Measurements from ENCODE around the gene ASH1L.
"Not testable (repeated sequence)": the region's sequence is repeated elsewhere in the genome, so short reads cannot be mapped to it uniquely, and the experiment has no call there.

Gene ASH1L

GRCh38 chr1:155433128-155433830, 129.3 kb downstream of the ASH1L start:
- not testable (repeated sequence) for FAIRE-seq

GRCh38 chr1:155424091-155424490, 138.5 kb downstream of the ASH1L start:
- no peak for FAIRE-seq

DNA sequence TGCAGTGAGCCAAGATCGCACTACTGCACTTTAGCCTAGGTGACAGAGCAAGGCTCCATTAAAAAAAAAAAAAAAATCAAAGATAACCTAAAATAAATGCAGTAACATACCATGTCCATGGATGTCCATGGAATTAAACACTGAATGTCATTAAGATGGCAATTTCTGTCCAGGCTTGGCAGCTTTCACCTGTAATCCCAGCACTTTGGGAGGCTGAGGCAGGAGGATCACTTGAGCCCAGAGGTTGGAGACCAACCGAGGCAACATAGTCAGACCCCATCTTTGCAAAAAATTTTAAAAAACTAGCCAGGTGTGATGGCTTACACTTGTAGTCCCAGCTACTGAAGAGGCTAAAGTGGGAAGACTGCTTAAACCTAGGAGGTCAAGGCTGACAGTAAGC, 141.8 kb downstream of the ASH1L start:
- no peak for FAIRE-seq

GRCh38 chr1:155411840-155412239, 150.8 kb downstream of the ASH1L start:
- FAIRE-seq = not testable (repeated sequence)

DNA sequence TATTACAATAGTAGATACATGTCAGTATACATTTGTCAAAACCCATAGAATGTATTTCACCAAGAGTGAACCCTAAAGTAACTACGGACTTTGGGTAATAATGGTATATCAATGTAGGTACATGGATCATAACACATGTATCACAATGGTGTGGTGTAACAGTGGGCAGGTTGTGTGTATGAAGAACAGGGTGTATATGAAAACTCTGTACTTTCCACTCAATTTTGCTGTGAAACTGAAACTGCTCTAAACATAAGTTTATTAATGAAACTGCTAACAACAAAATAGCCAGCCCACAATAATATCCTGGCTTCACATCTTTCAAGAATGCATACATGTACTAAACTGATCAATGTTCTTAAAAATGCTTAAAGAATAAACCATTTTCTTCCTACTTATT, 151.7 kb downstream of the ASH1L start:
- FAIRE-seq = no peak

DNA sequence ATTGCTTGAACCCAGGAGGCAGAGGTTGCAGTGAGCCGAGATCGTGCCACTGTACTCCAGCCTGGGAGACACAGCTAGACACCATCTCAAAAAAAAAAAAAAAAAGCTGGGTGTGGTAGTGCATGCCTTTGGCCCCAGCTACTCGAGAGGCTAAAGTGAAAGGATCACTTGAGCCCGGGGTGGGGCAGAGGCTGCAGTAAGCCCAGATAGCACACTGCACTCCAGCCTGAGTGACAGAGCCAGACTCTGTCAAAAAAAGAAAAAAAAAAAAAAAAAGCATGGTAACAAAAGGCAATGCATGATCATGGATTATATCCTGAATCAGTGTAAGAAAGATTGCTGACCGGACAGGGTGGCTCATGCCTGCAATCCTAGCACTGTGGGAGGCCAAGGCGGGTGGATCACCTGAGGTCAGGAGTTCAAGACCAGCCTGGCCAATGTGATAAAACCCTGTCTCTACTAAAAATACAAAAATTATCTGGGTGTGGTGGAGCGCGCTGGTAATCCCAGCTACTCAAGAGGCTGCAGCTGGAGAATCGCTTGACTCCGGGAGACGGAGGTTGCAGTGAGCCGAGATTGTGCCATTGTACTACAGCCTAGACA, 165.6 kb downstream of the ASH1L start:
- no peak for FAIRE-seq

- no peak for FAIRE-seq
Observed at GRCh38 chr1:155392898-155393411, 169.6 kb downstream of the ASH1L start.

DNA sequence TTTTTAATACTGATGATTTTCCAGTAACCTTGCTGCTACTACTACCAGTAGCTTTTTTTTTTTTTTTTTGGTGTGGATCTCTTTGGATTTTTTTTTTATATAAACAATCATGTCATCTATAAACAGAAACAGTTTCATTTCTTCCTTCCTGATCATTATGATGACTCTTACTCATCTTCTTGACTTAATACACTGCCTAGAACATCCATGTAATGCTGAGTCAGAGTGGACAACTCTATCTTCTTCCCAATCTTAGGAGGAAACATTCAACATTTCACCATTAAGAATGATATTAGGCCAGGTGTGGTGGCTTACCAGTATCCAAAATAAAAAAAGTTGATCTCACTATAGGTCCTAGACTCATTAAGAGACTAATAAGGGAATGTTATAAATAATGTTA, 172.8 kb downstream of the ASH1L start:
- no peak for FAIRE-seq

GRCh38 chr1:155385836-155386235, 176.8 kb downstream of the ASH1L start:
- FAIRE-seq = not testable (repeated sequence)

GRCh38 chr1:155383406-155383805, 179.2 kb downstream of the ASH1L start:
- no peak for FAIRE-seq

- FAIRE-seq = no peak
Observed at GRCh38 chr1:155379631-155380090, 182.9 kb downstream of the ASH1L start.

DNA sequence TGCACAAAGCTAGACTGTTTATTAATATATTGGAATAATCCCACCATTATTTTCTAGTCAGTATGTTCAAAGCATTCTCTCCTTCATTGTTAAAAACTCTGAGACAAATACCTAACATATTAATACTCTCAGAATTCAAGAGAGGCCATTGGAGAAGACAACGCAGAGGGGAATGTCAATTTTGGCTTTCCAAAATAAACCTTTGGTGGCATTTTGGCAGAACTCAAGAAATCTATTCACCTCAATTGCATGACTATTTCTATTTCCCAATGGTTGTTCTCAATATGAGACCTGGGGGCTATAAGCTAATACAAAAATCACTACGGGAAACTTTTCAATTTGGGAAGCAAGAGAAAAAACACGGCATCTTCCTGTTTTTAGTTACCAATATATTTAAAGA, 183.4 kb downstream of the ASH1L start:
- no peak for FAIRE-seq

GRCh38 chr1:155360051-155360450, 202.6 kb downstream of the ASH1L start:
- no peak for FAIRE-seq

- no peak for FAIRE-seq
Observed at GRCh38 chr1:155352631-155353030, 210.0 kb downstream of the ASH1L start.

DNA sequence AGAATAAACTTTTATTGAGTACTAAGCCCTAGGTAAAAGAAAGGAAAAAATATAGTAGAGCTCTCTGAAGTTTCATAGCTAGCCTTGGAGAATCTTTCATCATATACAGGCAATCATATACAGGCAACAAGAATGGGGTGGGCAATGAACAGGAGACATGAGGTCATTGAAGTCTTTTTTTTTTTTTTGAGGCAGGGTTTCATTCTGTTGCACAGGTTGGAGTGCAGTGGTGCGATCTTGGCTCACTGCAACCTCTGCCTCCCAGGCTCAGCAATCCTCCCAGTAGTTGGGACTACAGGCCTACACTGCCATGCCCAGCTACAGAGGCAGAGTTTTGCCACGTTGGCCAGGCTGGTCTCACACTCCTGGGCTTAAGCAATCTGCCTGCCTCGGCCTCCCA, 219.8 kb downstream of the ASH1L start:
- FAIRE-seq = no peak

- no peak for FAIRE-seq
Observed at GRCh38 chr1:155339515-155340097, 223.0 kb downstream of the ASH1L start.

- FAIRE-seq = no peak
Observed at GRCh38 chr1:155334962-155335361, 227.6 kb downstream of the ASH1L start.

DNA sequence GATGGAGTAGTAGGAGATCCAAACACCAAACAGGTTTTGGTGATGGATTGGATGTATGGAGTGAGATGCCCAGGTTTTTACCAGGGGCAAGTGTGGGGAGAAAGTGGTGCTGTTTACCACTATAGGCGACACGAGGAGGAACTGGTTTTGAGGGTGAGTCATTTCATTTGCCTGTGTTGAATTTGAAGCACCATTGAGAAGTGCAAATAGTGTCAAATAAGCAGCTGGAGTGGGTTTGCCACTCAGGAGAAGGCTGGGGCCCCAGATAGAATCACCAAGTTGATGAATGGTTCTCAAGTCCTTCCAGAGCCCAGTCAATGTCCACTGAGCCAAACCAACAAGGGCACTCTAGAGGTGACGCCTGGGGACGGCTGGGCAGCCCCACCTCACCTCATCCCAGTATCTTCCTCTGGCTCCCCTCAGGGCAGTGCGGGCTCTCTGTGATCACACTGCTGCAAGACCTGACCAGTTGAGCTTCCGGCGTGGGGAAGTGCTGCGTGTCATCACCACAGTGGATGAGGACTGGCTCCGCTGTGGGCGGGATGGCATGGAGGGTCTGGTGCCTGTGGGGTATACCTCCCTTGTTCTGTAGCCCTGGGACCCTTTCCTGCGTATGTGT, 232.5 kb downstream of the ASH1L start:
- FAIRE-seq = no peak

DNA sequence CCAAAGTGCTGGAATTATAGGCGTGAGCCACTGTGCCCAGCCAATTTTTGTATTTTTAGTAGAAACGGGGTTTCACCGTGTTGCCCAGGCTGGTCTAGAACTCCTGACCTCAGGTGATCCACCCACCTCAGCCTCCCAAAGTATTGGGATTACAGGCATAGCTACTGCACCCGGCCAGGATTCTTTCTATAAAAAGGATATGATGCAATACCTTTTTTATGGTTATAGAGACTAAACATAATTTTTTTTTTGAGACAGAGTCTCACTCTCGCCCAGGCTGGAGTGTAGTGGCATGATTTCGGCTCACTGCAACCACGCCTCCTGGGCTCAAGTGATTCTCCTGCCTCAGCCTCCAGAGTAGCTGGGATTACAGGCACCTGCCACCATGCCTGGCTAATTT, 233.7 kb downstream of the ASH1L start:
- not testable (repeated sequence) for FAIRE-seq

DNA sequence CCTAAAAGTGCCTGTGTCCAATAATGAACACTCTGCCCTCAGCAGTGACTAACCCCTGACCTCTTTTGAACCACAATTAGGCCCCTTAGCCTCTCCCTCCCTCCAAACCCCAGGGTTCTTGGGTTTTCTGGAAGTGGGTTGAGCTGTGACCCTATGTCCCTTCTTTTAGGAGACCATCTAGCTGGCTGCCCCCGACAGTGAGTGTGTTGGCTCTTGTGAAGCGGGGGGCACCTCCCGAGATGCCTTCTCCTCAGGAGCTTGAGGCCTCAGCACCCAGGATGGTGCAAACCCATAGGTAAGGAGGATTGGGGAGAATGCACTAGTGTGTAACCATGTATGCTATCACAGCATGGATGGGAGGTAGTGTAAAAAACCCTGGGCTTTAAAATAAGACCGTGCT, 234.6 kb downstream of the ASH1L start:
- FAIRE-seq = no peak

DNA sequence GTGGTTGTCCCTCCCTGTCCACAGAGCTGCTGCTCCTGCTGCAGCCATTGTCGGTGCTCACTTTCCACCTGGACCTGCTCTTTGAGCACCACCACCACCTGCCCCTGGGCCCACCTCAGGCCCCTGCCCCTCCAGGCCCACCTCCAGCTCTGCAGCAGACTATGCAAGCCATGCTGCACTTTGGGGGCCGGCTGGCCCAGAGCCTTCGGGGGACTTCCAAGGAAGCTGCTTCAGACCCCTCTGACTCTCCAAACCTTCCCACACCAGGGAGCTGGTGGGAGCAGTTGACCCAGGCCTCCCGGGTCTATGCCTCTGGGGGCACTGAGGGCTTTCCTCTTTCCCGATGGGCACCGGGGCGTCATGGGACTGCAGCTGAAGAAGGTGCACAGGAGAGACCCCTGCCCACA, 236.0 kb downstream of the ASH1L start:
- no peak for FAIRE-seq

DNA sequence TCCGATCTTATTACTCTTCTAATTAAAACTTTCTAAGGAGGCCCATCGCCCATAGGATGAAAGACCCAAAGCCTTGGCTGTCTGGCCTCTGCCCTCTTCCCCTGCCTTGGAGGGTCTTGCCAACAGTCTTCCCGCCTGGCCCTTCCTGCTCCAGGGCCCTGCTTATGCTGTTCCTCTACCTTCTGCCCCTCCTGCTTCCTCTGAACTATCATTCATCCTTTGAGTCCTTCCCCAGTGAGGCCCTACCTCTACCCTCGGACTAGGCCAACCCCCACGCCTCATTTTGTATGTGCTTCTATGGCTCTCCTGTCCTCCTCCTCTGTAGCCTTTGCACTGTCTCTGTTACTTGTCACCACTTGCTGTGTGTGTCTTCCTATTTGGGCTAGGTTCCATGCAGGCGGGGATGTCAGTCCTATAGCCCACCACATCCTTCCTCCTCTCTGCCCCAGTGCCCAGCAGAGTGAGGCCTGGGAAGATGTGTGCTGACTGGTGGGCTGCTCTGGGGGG, 236.5 kb downstream of the ASH1L start:
- FAIRE-seq = no peak

GRCh38 chr1:155325603-155325893, 237.1 kb downstream of the ASH1L start:
- no peak for FAIRE-seq
